GM18498 (cell line): ENCODE measurements around the gene UBL3.

ENCODE experiments used
- ATAC-seq: cut with Tn5 transposase; IDR thresholded peaks from one replicate; pipeline ENCODE4 v1.9.1; 2021; ENCODE audit warnings: mild to moderate bottlenecking, moderate library complexity; ENCODE audit not compliant: unreplicated experiment

UBL3 gene, protein sequence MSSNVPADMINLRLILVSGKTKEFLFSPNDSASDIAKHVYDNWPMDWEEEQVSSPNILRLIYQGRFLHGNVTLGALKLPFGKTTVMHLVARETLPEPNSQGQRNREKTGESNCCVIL

DNA sequence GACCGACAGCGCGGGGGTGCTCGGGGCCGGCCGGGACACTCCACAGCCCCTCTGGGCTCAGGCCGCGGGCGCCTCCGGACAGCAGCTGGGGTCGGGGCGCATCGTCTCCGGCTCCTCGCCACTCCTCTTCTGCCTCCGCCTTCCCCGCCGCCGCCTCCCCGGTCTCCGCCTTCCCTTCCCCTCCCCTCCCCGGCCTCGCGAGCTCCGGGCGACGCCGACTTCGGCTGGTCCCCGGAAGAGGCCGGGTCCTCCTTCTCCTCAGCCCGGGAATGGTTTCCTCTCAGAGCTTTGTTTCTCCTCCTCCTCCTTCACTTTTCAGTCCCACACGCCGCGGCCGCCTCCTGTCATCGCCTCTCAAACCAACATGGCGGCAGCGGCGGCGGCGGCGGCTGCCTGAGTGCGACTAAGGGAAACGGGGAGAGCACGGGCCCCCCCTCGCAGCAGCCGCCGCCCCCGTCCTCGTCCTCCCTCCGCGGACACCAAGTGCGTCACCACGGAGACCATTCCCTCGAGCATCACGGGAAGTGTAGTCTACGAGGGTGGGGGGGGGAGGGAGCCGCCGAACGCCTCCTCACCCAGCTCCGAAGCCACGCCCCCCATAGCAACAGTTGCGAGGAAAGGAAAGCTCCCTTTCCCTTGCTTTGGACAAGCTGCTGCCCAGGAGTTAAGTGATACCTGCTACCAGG is at the start of gene UBL3:
Gene UBL3 (minus strand): TSS at position 405 of the 686 bp plus-strand sequence. CDS start 1,079 bp downstream, outside the sequence.
- ATAC-seq = peak; percentile 94

DNA sequence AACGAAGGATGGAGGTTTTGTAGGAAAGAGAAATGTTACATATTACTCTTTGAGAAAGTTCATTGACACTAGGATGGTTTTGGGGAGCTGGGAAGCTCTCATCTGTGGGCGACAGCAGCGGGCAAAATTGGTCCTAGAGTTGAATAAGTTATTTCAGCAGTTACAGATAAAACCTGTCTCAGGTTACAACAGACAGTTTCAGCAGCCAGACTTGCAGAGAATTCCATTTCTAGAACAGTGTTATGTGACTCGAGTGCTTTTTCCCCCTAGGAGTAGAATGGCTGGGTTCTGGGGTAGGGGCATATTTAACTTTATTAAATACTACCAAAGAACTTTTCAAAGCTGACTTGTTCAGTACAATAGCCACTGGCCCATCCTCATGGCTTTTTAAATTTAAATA is 46.7 kb upstream of the UBL3 start:
- ATAC-seq = no peak

DNA sequence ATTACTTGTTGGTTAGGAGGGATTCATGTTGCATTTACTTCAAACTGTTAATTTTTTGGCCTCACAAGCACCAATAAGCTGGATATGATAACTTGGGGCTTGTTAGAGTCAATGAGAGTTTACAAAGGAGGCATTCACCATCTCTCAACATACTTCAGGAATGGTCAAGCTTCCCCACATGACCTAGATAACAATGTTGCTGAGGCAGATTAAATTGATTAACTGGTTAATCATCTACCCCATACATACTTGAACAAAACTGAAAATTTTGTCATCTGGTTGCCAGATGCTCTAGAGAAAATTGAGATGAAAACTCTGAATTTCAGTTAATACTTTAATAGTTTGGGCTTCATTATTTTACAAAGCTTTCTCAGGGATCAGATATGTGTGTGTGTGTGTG is 43.0 kb upstream of the UBL3 start:
- no peak for ATAC-seq

DNA sequence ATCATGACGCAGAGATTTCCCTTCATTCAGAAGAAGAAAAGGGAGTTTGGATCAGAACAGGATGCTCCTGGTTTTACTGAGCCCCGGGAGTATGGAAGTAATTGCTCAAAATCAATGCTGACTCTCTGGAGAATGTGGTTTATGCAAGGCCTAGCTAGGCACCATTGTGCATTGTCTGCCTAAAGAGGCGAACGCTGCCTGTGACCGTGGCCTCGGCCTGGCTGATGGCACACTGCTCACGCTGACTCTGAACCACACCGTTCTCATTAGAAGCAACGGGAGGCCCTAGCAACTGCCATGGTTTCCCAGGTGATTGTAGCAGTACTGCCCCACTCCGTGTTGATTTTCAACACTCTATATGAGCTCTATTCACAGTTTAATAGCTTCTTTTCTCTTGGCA is 41.7 kb upstream of the UBL3 start:
- no peak for ATAC-seq

DNA sequence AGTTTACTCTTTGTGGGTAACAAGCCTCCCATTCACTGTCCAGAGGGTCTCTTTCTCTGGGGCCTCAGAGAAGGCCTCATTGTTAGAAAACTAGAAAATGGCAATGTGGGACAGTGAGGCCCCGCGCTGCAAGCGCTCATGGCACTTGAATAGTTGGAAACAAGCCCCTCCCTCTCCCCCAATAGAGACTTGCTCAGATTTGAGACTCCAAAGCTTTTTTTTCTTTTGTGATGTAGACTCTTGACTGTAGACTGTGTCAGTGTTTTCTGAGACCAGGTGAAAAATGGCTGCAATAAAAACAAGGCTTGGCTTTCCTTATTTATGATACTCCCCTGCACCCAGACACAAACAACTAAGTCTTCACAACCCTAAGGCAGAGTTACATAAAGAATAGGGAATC is 38.7 kb upstream of the UBL3 start:
- no peak for ATAC-seq

DNA sequence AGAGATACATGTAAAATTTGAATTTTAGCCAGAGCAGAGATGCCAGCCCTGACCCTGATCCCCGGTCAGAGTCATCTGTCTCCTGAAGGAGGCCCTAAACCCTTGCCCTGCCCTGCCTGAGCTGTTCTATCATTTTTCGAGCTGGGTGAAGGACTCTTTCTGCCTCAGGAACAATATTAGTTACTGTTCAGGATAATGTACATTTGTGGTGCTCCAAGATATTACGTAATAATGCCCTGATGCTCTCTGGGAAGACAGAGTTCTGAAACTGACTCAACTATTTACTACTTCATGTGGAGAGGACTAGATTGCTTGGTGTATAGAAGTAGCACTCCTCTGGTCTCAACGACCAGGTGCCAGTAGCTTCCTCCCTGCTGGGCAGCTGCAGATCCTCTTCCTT is 37.9 kb upstream of the UBL3 start:
- ATAC-seq = no peak

DNA sequence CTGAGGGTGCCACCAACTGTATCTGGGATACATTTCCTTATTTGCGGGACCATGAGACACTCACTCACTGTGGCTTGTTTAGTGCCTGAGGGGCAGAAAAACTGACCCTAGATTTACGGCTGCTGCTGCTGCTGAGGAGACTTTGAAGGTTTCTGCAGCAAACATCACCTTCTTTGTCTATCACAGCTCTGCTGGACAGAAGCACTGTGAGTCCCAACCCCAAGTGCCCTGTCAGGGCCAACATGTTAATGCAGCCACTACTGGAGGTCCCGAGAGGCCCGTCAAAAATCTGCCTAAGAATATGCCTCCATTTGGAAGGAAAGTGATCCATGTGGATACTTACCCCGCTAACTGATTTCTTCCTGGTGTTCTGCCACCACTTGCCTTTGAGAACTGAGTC is 37.3 kb upstream of the UBL3 start:
- ATAC-seq = no peak

DNA sequence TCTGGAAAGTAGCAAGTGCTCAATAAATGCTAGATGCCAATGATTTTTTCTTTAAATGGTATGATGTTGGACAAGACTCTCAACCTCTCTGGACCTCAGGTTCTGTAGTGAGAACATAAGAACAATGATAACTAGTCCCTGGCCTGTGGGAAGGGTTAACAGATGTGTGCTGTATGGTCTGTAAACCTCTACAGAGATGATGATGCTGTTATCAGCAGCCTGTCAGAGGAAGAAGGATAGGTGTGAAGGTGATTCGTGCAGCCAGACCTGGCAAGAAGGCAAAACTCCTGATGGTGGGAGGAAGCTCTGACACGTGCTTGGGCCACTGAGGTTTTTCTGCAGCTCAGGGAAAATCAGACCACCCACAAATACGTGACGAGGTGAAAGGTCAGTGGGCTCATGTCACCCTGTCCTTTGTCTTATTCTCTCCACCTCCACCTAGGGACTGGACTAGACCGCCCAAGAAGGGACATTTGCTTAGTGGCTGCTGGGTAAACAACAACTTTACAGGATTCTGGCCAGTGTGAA is 36.7 kb upstream of the UBL3 start:
- no peak for ATAC-seq

DNA sequence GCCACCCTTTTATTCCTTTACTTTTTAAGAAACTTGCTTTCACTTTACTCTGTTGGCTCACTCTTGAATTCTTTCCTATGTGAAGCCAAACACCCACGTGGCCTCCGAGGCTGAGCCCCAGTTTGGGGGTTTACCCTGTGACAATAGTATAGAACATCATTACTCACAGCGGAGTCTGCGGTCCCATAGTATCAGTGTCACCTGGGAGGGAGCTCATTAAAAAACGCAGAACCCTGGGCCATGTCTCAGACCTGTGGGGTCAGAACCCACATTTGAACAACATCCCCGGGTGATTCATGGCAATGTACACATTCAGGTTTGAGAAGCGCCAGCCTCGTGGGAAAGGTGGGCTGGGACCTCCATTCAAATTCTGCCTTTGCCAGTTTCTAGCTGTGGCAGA is 36.0 kb upstream of the UBL3 start:
- ATAC-seq = no peak

DNA sequence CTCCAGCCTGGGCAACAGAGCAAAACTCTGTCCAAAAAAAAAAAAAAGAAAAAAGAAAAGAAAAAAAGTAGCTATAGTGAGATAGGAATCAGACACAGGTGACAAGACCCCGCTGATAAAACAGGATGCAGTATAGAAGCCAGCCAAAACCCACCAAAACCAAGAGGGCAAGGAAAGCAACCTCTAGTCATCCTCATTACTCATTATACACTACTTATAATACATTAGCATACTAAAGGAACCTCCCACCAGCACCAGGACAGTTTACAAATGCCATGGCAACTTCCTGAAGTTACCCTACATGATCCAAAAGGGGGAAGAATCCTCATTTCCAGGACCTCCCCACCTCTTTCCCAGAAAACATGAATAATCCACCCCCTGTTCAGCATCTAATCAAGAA is 35.6 kb upstream of the UBL3 start:
- ATAC-seq = no peak

DNA sequence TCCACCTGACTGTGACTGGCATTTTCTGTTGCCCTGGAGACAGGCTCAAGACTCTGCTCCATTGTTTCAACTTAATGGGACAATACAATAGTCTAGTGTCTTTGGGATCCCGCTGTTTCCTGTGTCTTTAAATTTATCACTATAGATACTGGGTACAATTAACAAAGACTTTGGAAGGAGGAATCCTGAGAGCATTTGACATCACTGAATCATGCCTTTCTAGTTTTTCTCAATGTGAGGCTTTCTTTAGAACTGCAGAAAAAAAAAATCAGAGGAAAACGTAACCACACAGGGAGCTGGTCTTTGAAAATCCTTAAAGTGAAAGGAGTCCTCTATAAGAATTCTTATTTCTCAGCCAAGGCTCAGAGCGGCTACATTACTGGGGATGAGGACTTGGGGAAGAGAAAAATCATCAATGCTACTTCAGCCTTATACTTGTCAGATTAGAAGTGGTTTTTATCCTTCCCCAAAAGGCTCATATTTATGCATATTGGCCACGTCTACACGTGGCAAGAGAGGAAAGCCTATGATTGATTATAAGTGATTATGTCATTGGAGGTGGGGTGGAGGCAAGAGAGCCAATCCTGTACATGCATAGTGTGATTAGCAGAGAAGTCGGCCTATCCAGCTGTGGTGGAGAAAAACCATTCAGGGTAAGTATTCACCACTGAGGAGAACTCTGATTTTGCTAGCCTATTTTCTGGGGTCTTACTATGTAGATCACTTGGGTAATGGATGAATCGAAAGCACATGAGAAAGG is 34.4 kb upstream of the UBL3 start:
- ATAC-seq = no peak

DNA sequence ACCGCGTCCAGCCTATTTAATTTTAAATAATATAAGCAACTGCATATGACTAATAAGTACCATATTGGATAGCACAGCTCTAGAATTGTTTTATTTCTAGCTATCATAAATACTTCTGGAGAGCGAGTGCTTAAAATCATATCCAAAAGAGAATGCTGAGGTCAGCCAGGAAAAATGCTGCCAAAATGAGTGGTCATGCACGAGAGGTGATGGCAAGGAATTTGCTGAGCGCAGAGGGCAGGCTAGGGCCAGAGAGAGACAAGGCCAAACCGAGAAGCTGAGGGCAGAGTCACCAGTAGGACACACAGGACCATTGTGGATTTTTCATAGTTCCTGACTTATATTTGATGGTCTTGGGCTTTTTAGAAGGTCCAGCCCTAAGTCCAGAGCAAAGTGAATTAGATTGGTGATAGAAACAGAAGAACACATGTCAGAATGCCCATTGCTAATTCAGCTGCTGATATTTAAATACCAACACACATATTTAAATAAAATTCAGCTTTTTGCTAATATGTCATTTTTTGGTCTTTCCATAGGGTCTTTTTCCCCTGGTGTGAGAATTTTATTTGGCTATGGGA is 33.6 kb upstream of the UBL3 start:
- ATAC-seq = no peak

DNA sequence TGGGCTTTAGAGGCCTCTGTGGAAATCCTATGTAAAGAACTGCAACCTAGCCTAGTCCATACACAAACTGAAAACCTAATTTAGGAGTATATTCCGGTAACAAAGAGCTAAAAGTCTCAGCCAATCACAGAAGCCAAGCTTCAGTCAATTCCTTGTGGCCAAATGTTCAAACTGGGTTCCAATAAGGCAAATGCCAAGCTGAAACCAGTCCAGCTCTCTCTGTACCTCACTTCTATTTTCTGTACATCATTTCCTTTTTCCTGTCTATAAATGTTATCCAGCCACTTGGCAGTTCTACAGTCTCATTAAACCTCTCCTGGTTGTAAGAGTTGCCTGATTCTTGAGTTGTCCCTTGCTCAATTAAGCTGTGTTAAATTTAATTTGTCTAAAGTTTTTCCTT is 31.7 kb upstream of the UBL3 start:
- ATAC-seq = no peak

DNA sequence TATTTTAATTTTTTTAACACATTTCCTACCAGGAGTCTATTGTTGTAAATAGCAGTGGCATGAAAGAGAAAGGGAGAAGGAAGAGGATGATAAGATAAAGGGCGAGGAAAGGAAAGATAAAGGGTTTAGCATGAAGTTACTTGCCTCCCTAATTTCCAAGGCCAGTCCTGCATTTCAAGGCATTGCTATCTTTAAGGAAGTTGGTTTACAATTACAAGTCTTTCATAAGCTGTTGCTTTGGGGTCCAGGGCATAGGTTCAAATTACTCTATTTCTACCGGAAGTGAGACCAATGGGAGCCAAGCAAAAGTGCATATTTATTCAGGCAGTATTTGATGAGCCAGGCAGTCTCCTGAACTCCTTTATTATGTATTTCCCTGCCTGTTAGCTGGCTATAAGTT is 27.7 kb upstream of the UBL3 start:
- ATAC-seq = no peak

DNA sequence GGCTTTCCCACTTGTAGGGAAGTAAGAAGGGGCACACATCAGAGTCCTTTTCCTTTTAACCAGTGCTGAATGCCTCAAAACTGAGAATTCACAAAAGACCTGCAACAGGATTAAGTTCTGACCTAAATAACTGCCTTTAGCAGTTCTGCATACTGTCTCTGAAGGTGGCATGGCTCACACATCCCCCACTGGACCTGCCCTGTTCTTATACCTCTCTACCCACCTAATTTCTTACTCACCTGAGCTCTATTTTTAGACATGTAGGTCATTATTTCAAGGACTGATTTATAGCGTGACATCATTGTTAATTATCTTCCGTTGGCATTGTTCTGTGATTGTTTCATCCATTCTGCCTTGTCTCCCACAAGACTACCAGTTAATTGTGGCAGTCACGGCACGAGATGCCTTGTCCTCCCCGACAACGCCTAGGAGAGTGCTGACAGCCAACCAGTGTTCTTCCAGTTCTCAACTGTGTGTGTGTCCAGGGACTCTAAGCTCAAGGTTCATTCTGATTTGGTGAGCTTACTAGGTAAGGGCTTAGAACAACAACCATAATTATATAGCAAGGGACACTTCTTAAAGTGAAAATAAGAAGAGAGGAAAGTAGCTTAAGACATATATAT is 27.1 kb upstream of the UBL3 start:
- no peak for ATAC-seq

DNA sequence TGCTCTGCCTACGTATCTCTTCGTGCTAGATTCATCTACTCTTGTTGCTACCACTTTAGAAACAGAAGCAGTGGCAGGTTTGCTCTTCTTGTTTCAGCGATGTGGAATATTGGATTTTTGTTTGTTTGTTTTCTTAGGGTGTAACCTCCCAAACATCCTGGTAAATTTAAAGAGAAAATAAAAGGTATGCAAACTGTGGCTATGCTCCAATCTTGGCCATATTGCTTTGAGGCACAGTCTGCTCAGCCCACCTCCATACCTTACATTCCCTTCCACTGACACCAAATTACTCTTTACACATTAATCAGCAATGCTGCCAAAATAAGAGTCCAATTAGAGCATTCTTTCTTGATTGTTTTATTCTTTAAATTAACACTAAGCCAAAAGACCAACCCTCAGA is 25.2 kb upstream of the UBL3 start:
- ATAC-seq = no peak

DNA sequence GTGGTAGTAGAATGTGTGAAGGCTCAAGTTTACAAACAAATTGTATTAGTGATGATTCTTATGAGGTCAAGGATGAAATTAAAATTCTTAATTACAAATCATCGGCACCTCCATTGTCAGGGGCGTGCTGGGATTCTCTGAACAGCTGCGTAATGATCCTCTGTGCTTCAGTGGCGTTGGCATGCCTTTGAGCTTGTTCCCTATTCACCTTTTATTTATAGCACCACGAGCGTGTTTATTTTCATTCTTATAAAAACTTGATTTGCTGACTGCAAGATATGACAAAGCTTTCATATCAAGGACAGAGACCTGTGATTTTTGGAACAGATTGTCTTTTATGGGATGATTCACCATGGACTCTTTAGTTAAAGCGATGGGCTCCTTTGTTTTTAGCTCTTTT is 18.2 kb upstream of the UBL3 start:
- ATAC-seq = no peak

DNA sequence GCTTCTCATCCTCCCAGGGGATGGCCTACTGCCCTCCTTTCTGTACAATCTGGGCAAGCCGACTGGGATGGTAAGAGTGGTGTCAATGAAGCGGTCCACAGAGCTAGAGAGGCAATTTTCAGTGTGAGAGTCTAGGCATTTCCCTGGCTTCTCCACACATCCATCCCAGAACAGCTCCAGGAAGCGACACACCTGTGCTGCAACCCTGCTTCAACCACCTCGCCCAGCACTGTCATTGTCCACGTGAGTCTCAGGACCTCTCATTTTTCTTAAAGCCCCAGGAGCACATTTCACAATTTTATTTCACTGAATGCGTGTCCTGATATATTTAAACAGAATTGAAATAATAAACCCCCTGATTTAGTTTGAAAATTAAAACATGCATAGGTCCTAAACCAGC is 15.5 kb upstream of the UBL3 start:
- no peak for ATAC-seq

DNA sequence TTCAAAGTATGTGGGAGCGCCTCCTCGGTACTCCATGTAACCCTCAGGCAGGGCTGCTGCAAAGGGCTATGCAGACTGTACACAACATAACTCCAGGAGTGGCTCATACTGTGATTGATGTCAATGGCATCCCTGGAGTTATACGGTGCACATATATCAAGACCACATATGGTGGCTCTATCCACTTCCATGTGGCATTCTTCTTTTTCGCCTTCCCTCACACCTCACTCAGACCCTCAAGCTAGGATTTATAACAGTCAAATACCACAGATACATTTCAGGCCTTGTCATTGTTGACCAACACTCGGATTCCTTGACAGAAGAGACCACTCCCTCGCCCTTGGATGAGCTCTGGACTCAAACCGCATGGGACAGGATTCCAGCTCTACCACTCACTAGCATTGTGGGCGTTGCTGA is 11.3 kb upstream of the UBL3 start:
- ATAC-seq = no peak

DNA sequence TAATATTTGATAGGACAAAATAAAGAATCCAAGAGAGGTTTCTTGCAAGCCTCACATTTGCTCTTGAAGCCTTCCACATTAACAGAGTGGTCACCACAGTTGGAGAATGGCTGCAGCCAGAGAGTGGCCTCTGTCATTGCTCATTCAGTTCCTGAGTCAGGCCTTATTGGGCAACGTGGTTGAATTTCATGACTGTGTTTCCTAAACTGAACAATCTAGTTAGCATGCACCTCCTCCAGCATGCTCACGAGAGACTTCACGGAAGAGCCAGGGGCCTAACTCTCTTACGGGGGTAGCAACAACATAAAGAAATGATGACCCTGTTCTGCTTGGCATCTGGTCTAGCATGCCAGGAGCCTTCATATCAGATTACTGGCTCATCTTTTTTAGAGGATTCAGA is 9.6 kb upstream of the UBL3 start:
- no peak for ATAC-seq

DNA sequence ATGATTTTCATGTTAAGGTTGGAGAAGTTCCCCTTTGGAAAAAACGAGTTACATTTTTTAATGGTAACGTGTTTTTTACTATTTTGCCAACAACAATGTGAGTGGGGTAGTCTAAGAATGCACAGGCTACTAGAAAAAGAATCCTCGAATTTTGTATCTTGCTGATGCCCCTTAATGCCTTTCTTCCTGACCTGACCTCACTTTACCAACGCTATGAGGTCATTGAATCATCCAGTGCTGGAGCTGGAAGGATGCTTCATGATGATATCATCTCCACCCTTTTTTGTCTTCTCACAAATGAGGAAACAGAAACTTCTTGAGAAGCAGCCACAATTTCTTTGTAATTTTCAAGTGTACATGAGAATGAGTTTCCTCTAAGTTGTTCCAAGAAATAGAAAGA is 8.2 kb upstream of the UBL3 start:
- ATAC-seq = no peak
